ENCODE results near the gene PTEN. TPM values are rescaled to one million over a fixed set of nuclear protein-coding genes. Genes with fewer than 3 reads are reported as not detected.

The PTEN gene
- total and polyA plus RNA-seq, 9 of the 15 experiments (the other 6 are each of a cell fraction or from before 2014, with no cell fraction given): 8.4 to 56.9 (median 22.2) TPM

GRCh38 chr10:87861566-87861952, 1.9 kb upstream of the PTEN start (continued):
- no peak for TF ChIP-seq USF1 (CRISPR knock-in tag; IDR thresholded peaks at IDR 0.05)
- no peak for TF ChIP-seq VEZF1 (CRISPR knock-in tag; IDR thresholded peaks at IDR 0.05)
- TF ChIP-seq OTX1 (CRISPR knock-in tag; IDR thresholded peaks at IDR 0.05): no peak
- TF ChIP-seq KLF16 (IDR thresholded peaks at IDR 0.05): no peak
- TF ChIP-seq MXD1 (CRISPR knock-in tag; IDR thresholded peaks at IDR 0.05; ENCODE audit: borderline replicate concordance, poor library complexity, severe bottlenecking): no peak
- no peak for TF ChIP-seq POLR2H (tag; IDR thresholded peaks at IDR 0.05; ENCODE audit: low read depth)
- no peak for TF ChIP-seq MCM5 (IDR thresholded peaks at IDR 0.05; ENCODE audit: low read depth)
- no peak for TF ChIP-seq ZNF780A (CRISPR knock-in tag; IDR thresholded peaks at IDR 0.05)
- no peak for TF ChIP-seq ZNF512 (tag; IDR thresholded peaks at IDR 0.05)
- no peak for TF ChIP-seq ERF (CRISPR knock-in tag; IDR thresholded peaks at IDR 0.05)
- peak; percentile 28 for TF ChIP-seq RBM39 (optimal IDR thresholded peaks at IDR 0.05; ENCODE audit: low read depth, low read length)
- no peak for TF ChIP-seq POLR3G (IDR thresholded peaks at IDR 0.05; ENCODE audit: extremely low read depth, insufficient read length, insufficient replicate concordance)
- no peak for TF ChIP-seq HDAC3 (IDR thresholded peaks at IDR 0.05; ENCODE audit: borderline replicate concordance, partially characterized antibody)
- no peak for TF ChIP-seq JUND (IDR thresholded peaks at IDR 0.05; ENCODE audit: borderline replicate concordance, low read depth, low read length)
- peak; percentile 16; the same call in 1 of the 3 replicates for TF ChIP-seq JUND (tag; IDR thresholded peaks at IDR 0.05; ENCODE audit: borderline replicate concordance, low read depth, low read length)
- no peak for TF ChIP-seq TFE3 (CRISPR knock-in tag; IDR thresholded peaks at IDR 0.05)
- no peak for TF ChIP-seq ARID2 (IDR thresholded peaks at IDR 0.05)
- peak; percentile 72 for TF ChIP-seq MEIS2 (IDR thresholded peaks at IDR 0.05; ENCODE audit: partially characterized antibody)
- TF ChIP-seq NCOA2 (IDR thresholded peaks at IDR 0.05; ENCODE audit: partially characterized antibody in 2 of 2): no peak
- TF ChIP-seq TOE1 (IDR thresholded peaks at IDR 0.05; ENCODE audit: borderline replicate concordance): no peak
- 0 out of 2 replicates have a peak, but pooled peaks have one; percentile 16 for TF ChIP-seq TOE1 (CRISPR knock-in tag; IDR thresholded peaks at IDR 0.05; ENCODE audit: borderline replicate concordance, low read depth)
- peak; percentile 10; the same call in 1 of the 2 replicates for TF ChIP-seq ZBTB17 (CRISPR knock-in tag; IDR thresholded peaks at IDR 0.05)

Data from K562 (cell line).